NCI-H82 (cell line): ENCODE results near the gene CROCC2.

ENCODE experiments used
- DNase-seq: peaks from one replicate; lab custom pipeline; 2025; lab: John Stamatoyannopoulos, UW

Gene CROCC2

DNA sequence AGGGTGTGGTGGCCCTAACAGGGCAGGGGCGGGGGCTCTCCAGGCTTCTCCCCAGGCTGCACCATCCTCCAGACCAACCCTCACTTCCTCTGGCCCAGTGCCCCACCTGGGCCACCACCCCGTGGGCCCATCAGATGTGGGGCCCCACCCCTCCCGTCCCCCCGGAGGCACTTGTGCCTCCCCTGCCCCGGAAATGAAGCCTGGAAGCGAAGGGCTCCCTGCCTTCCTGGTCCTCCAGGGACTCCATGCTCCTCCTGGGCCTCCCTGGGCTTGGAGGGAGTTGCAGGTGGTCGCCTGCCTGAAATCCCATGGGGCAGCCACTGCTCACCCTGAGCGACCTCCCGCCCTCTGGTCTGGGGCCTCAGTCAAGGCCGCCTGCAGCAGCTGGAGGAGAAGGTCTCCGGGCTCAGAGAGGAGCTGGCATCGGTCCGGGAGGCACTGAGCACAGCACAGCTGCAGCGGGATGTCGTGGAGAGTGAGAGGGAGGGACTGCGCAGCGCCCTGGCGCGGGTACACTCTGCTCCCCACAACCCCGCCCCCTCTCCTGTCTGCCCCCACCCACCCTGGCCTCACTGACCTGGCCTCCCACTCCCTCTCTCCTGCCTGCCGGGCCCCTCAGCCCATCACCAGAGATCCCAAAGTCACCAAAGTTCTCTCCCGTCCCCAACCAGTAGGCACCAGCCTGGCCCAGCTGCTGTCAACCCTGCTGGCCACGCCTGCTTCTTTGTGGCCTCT, 28.0 kb downstream of the CROCC2 start:
- DNase-seq: no peak

DNA sequence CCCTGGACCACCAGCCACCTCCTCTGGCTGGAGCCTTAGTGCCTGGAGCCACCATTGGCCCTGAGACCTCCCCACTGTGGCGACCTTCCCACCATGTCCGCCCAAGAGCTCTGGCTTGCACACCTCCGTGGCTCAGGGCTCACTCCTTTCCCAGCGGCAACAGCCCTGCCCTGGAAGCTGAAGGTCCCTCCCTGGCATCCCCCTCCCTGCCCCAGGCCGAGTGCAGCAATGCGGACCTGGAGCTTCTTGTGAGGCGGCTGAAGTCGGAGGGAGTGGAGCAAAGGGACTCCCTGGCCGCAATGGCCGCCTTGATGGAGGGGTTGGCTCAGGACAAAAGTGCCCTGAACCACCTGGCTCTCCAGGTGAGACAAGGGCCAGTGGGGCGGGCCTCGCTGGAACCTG, 28.6 kb downstream of the CROCC2 start:
- DNase-seq: no peak

DNA sequence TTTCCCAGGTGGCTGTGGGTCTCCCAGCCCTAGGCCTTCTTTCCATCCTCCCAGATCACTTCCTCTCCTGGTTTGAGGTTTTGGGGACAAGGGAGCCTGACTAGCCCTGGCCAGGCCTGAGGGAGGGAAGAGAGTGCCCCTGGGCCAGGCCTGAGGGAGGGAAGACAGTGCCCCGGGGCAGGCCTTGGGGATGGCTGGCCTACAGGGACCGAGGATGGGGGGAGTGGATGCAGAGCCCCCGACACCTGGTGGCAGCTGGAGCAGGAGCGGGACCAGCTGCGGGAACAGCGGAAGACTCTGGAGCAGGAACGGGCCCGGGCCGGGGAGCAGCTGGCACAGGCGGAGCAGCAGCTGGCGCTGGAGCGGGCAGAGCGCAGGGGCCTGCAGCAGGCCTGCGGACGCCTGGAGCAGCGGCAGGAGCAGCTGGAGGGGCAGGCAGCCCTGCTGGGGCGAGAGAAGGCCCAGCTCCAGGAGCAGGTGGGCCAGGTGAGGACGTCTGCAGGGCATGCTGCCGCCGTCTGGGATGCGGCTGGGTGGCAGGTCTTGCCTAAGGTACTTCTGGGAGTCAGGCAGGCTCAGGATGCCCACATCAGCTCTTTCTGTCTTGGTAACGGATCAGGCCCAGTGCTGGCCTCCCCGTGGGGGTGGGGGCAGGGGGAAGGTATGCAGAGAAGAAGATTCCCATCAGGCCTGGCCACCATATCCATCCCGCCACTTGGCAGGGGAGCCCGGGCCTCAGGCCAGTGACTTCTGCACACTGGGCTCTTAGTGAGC, 29.2 kb downstream of the CROCC2 start:
- no peak for DNase-seq

DNA sequence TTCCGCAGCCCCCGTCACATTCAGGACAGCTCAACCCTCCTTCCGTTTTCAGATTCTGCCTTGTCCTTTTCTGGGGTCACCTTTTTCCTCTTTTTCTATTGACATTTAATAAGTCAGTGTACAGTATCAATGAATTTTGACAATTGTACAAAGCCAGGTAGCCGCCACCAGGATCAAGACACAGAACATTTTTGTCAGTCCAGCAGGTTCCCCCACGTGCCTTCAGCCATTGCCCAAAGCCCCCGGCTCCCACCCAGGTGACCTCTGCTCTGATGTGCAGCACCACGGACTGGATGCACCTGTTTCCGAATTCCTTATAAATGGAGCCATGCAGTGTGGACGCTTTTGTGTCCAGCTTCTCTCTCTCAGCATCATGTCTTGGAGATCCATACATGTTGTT, 30.0 kb downstream of the CROCC2 start:
- no peak for DNase-seq

GRCh38 chr2:240946046-240946445, 39.9 kb downstream of the CROCC2 start:
- no peak for DNase-seq

DNA sequence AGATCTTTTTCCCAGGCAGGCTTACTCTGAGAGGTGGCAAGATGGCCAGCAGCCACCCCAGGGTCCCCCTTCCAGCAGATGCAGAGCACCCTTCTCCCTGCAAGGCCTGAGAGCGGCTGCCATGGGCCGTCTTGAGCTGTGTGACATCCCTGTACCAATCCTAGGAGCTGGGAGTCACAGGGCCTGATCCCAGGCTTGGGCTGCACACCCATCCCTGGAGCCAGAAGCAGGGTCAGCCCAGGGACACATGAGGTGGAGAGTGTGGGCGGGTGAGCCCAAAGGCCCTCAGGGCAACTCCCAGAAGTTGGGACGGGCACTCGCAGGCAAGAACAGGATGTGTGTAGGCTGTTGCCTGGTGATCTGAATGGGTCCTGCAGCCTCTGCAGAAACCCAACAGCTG, 40.5 kb downstream of the CROCC2 start:
- no peak for DNase-seq

- DNase-seq: no peak
Observed at GRCh38 chr2:240947176-240947575, 41.0 kb downstream of the CROCC2 start.

- DNase-seq: no peak
Observed at GRCh38 chr2:240947607-240948006, 41.5 kb downstream of the CROCC2 start.

GRCh38 chr2:240948086-240948485, 42.0 kb downstream of the CROCC2 start:
- no peak for DNase-seq

DNA sequence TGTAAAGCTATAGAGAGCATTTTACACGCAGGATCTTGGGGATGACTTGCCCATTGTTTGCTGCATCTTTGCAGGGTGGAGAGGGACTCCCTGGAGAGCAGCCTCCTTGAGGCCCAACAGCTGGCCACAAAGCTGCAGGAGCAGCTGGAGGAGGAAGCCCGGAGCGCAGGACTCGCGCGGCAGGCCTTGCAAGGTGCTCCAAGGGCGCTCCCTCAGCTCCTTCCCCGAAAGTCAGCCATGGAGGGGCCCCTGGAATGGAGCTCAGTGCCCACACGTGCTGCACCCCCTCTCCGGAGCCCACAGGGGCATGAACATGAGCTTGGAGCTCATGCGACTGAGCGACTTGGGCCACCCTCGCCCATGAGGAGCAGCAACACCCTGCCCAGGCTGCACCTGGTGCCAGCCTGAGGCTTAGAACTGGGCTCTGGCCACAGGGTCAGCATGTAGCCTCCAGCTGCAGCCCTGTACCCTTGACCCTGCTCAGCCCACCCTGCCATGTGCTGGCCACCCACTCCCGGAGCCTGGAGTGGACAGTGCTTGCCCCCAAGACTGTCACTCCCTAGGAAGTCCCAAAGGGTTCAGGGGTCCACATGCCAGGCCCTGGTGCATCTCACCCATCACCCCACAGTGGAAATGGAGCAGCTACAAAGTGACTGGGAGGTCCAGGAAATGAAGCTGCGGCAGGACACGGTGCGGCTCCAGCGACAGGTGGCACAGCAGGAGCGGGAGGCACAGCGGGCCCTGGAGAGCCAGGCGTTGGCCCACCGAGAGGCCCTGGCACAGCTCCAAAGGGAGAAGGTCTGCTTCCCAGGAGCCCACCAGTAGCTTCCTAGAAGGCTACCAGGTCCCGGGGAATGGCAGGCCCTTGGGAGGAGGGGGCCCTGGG, 43.0 kb downstream of the CROCC2 start:
- no peak for DNase-seq

GRCh38 chr2:240949791-240950705, 43.9 kb downstream of the CROCC2 start:
- no peak for DNase-seq

GRCh38 chr2:240951045-240951594, 45.0 kb downstream of the CROCC2 start:
- no peak for DNase-seq

DNA sequence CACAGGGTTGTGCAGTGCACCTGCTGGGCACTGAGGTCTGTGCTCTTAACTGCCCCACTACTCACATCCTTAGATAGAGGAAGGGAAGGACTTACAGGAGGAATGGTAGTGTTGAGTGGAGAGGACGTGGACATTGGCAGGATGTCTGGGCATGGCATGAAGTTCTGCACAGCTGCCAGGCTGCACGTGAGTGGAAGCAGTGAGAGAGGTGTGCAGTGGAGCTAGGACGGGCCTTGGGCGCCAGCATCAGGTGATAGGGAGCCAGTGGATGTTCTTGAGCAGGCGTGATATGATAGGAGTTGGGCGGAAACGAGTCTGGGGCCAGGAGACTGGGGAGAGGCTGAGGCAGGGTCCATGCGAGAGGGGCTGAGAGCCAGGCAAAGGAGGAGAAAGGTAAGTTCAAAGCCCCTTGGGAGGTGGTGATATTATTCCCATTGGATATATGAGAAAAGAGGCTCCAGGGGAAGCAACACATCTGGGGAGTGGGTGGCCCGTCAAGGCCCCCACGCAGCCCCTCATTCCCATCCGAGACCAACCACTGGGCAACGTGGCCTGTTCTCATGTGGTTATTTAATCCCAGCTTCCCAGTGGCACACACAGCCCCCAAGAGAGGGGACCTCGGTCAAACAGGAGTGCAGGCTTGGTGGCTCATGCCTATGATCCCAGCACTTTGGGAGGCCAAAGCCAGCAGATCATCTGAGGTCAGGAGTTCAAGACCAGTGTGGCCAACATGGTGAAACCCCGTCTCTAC, 46.5 kb downstream of the CROCC2 start:
- no peak for DNase-seq

DNA sequence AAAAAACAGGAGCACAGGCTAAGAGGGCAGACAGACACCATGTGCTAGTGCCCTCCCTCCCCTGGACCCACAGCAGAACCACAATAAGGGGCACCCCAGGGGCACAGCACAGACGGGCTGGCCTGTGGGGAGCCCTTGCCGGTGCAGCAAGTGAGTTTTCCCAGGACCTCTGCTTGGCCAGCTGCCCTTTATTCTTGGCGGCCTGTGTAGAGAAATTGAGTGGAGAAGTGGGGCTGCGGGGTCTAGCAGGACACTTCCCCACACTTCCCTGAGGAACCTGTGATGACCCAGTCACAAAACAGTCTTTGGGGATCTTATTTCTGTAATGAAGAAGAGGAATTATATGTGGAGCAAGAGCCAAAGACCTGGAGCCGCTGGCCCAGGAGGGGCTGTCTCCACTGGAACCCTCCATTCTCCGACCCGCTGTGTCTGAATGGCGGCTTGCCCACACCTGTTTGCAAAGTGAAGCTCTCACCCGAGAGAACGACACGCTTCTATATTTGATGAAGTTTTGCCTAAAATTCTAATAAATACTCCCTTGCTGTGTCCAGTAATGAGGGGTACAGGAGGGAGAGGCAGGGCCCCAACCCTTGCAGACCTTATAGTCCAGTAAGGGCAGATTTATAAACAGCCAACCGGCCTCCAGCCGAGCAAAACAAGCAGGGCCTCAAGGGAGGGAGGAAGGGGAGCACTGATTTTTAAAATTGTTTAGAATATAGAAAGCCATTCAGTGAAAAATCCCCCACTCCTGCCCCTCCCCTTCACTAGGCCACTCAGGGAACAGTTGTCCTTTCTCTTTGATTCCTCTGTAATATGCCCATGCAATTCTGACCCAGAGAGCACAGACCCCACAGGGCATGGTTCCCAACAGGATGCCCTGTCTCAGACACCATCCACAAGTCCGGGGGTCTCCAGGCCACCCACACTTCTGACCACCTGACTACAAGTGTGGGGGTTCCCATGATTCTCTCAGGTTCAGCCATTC, 47.6 kb downstream of the CROCC2 start:
- no peak for DNase-seq

GRCh38 chr2:240954436-240955305, 48.5 kb downstream of the CROCC2 start:
- no peak for DNase-seq

GRCh38 chr2:240955306-240956170, 49.4 kb downstream of the CROCC2 start:
- no peak for DNase-seq
